Stimulated activated CD4-positive, alpha-beta T cell treated with anti-CD3 and anti-CD28 coated beads, TNF-alpha, amount 100 ng/mL, for 24 hours (primary cell): Measurements from ENCODE around the gene JUND.

ENCODE experiments used
- DNase-seq, 3 experiments: peaks; one replicate each; pipeline ENCODE4 v3.0.0-alpha.2; 2020; ENCODE audit warnings: low read depth in 3 of 3

Gene JUND

GRCh38 chr19:18290302-18291018 is 9.0 kb upstream of the JUND start:
- peak; percentile 62 to 95 (median 73) for DNase-seq

GRCh38 chr19:18289471-18290301 is 8.3 kb upstream of the JUND start:
- no peak for DNase-seq

GRCh38 chr19:18287836-18288772 is 6.7 kb upstream of the JUND start:
- DNase-seq: no peak

- DNase-seq: no peak
Observed at GRCh38 chr19:18286973-18287635, 5.7 kb upstream of the JUND start.

GRCh38 chr19:18284712-18285360 is 3.4 kb upstream of the JUND start:
- DNase-seq: peak in 1 of 3 experiments; percentile 57

- no peak for DNase-seq
Observed at GRCh38 chr19:18283338-18283737, 1.9 kb upstream of the JUND start.

GRCh38 chr19:18282788-18283141 is 1.3 kb upstream of the JUND start:
- no peak for DNase-seq

- DNase-seq: no peak
Observed at GRCh38 chr19:18282021-18282787, 782 bp upstream of the JUND start.

GRCh38 chr19:18280247-18281081 is 958 bp downstream of the JUND start:
- peak in 2 of 3 experiments; percentile 60 to 70 for DNase-seq

GRCh38 chr19:18279516-18280246 is 1.7 kb downstream of the JUND start:
- peak; percentile 82 to 89 (median 87) for DNase-seq

- DNase-seq: no peak
Observed at GRCh38 chr19:18279266-18279515, 2.2 kb downstream of the JUND start.

- DNase-seq: peak in 1 of 3 experiments; percentile 52
Observed at GRCh38 chr19:18278521-18279265, 2.7 kb downstream of the JUND start.

- DNase-seq: no peak
Observed at GRCh38 chr19:18274781-18275356, 6.6 kb downstream of the JUND start.

GRCh38 chr19:18274219-18274780 is 7.1 kb downstream of the JUND start, which contains the start of gene IQCN:
Gene IQCN, minus strand, starts transcription at chr19:18274452. Its CDS starts 4,974 bp downstream, at chr19:18269478.
- no peak for DNase-seq

GRCh38 chr19:18273561-18274218 is 7.7 kb downstream of the JUND start:
- no peak for DNase-seq

GRCh38 chr19:18271433-18271841 is 10.0 kb downstream of the JUND start:
- DNase-seq: no peak

GRCh38 chr19:18270326-18270725 is 11.1 kb downstream of the JUND start:
- no peak for DNase-seq
